ENCODE measurements around the gene ZCCHC7.

- TF ChIP-seq REST (IDR thresholded peaks at IDR 0.05; ENCODE audit: unreplicated experiment): no peak
- no peak for TF ChIP-seq JUNB (IDR thresholded peaks at IDR 0.05; ENCODE audit: unreplicated experiment)
Observed at GRCh38 chr9:37341704-37342103, 221.3 kb downstream of the ZCCHC7 start.
